Measurements from ENCODE around the gene DDX10. TPM values are rescaled to one million over a fixed set of nuclear protein-coding genes. Genes with fewer than 3 reads are reported as not detected.

Gene DDX10
- total RNA-seq, 2 experiments from 2014 or later = 36.6 to 43.0 TPM

- H3K27me3 Mint-ChIP-seq (ENCODE audit: low read depth) = no peaks in the 10 kb centered on the region
- intact Hi-C loops (cut with micrococcal nuclease) = no loop called here
- no peak for DNase-seq
- no peaks in the 10 kb centered on the region for H3K4me1 Mint-ChIP-seq (ENCODE audit: low read depth)
- no peaks in the 10 kb centered on the region for H3K9me3 Mint-ChIP-seq
- H3K36me3 Mint-ChIP-seq (ENCODE audit: low read depth) = peaks cover 10% of the 10 kb centered on the region
- no peak overlapping the region for H3K4me3 Mint-ChIP-seq
- CTCF ChIA-PET = no interaction called here
- H3K27ac Mint-ChIP-seq = no peak overlapping the region
Observed at GRCh38 chr11:108906826-108907225, 242.0 kb downstream of the DDX10 start.

DNA sequence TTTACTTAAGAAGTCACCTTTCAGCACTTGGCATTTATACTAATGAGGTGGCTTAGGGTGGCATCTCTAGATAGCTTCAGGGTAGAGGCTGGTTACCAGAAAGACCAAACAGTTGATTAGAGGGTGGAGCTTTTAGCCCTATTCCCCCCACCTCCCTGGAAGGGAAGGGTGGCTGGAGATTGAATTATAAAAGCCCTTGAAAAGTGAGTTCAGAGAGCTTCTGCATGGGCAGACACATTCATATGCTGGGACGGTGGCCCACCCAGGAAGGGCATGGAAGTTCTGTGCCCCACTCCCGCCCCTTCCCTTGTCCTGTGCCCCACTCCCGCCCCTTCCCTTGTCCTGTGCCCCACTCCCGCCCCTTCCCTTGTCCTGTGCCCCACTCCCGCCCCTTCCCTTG is 244.2 kb downstream of the DDX10 start:
- CTCF ChIA-PET = no interaction called here
- H3K27me3 Mint-ChIP-seq (ENCODE audit: low read depth) = no peaks in the 10 kb centered on the region

GRCh38 chr11:108909921-108910320 is 245.1 kb downstream of the DDX10 start:
- Mint-ChIP-seq H3K9me3 (no peaks in the 10 kb centered on the region), H3K36me3 (ENCODE audit: low read depth) (peaks cover 4% of the 10 kb centered on the region), H3K27ac (no peak overlapping the region), H3K27me3 (ENCODE audit: low read depth) (no peaks in the 10 kb centered on the region), H3K4me3 (no peak overlapping the region), H3K4me1 (ENCODE audit: low read depth) (peaks cover 2% of the 10 kb centered on the region)
- CTCF ChIA-PET = no interaction called here
- intact Hi-C loops (cut with micrococcal nuclease) = no loop called here
- no peak for DNase-seq

More for the DNA sequence above, 244.2 kb downstream of the DDX10 start:
- intact Hi-C loops (cut with micrococcal nuclease) = no loop called here
- Mint-ChIP-seq H3K36me3 (ENCODE audit: low read depth) (peaks cover 7% of the 10 kb centered on the region), H3K4me3 (no peak overlapping the region), H3K4me1 (ENCODE audit: low read depth) (no peaks in the 10 kb centered on the region), H3K9me3 (no peaks in the 10 kb centered on the region), H3K27ac (no peak overlapping the region)
- no peak for DNase-seq

DNA sequence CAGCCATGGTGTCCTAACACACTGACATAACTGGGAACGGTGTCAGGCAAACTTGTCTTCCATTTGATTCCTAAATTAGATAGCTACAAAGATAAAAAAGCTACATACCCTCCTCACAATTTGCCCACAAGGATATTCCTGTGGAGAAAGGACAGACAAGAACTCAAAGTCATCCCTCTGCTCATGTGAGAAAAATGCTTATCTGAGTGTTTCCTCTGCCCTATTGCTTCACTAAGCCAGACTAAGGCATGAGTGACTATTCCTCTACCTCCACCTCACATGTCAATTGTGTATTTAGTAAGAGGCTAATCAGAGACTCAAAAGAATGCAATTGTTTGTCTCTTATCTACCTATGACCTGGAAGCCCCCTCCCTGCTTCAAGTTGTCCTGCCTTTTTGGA is 247.7 kb downstream of the DDX10 start:
- no peaks in the 10 kb centered on the region for H3K27me3 Mint-ChIP-seq (ENCODE audit: low read depth)
- H3K9me3 Mint-ChIP-seq = no peaks in the 10 kb centered on the region
- peaks cover 10% of the 10 kb centered on the region for H3K4me1 Mint-ChIP-seq (ENCODE audit: low read depth)
- no peak for DNase-seq
- H3K27ac Mint-ChIP-seq = no peak overlapping the region
- CTCF ChIA-PET = no interaction called here
- peaks cover 10% of the 10 kb centered on the region for H3K36me3 Mint-ChIP-seq (ENCODE audit: low read depth)
- H3K4me3 Mint-ChIP-seq = no peak overlapping the region
- intact Hi-C loops (cut with micrococcal nuclease) = no loop called here

DNA sequence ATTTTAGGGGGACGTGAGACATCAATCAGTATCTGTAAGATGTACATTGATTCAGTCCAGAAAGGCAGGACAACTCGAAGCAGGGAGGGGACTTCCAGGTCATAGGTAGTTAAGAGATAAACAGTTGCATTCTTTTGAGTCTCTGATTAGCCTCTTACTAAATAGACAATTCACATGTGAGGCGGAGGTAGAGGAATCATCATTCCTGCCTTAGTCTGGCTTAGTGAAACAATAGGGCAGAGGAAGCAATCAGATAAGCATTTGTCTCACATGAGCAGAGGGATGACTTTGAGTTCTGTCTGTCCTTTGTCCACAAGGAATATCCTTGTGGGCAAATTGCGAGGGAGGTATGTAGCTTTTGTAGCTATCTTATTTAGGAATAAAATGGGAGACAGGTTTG is 248.3 kb downstream of the DDX10 start:
- CTCF ChIA-PET = no interaction called here
- H3K36me3 Mint-ChIP-seq (ENCODE audit: low read depth) = peaks cover 13% of the 10 kb centered on the region
- no peak for DNase-seq
- no peaks in the 10 kb centered on the region for H3K9me3 Mint-ChIP-seq
- no peak overlapping the region for H3K4me3 Mint-ChIP-seq
- H3K4me1 Mint-ChIP-seq (ENCODE audit: low read depth) = peaks cover 10% of the 10 kb centered on the region
- no peaks in the 10 kb centered on the region for H3K27me3 Mint-ChIP-seq (ENCODE audit: low read depth)
- no peak overlapping the region for H3K27ac Mint-ChIP-seq
- intact Hi-C loops (cut with micrococcal nuclease) = no loop called here

DNA sequence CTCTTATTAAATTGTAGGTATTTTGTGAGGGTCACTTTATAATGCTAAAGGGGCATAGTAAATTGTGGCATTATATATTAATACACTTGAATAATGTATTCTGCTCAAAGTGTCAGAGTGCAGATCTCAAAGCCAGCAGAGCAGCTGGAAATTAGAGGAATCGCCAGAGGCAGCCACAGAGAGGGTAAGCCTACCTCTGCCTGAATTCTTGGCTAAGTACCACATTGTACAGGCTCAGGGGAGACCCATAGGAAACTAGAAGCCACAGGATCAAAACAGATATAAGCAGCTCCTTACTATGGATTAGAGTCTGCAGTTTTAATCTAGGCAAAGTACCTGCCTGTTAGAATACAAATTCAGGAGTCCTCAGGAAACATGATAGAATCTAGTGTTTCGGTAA is 249.3 kb downstream of the DDX10 start:
- peaks cover 16% of the 10 kb centered on the region for H3K36me3 Mint-ChIP-seq (ENCODE audit: low read depth)
- CTCF ChIA-PET = interaction anchor here (0.7 kb wide), 1 partner anchor 530 kb away, joined by 3 read pairs; no protein-coding TSS in a partner anchor
- H3K27me3 Mint-ChIP-seq (ENCODE audit: low read depth) = no peaks in the 10 kb centered on the region
- no peaks in the 10 kb centered on the region for H3K9me3 Mint-ChIP-seq
- DNase-seq = no peak
- peaks cover 10% of the 10 kb centered on the region for H3K4me1 Mint-ChIP-seq (ENCODE audit: low read depth)
- no peak overlapping the region for H3K4me3 Mint-ChIP-seq
- no peak overlapping the region for H3K27ac Mint-ChIP-seq
- intact Hi-C loops (cut with micrococcal nuclease) = no loop called here

DNA sequence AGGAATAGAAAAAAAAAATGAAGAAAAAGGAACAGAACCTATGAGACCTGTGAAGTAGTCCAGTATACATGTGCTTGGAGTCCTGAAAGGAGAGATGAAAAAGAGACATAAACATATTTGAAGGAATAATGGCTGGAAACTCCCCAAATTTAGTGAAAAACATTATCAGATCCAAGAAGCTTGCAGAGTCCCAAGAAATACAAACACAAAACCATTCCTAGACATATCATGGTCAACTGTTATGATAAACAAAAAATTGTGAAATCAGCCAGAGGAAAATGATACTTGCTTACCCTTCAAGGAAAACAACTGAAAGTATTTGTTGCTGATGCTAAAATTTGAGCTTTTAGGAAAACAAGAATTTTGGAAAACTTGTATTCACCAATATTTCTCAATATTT is 250.1 kb downstream of the DDX10 start:
- H3K9me3 Mint-ChIP-seq = no peaks in the 10 kb centered on the region
- H3K27ac Mint-ChIP-seq = no peak overlapping the region
- no peak for DNase-seq
- intact Hi-C loops (cut with micrococcal nuclease) = no loop called here
- H3K4me3 Mint-ChIP-seq = no peak overlapping the region
- no peaks in the 10 kb centered on the region for H3K27me3 Mint-ChIP-seq (ENCODE audit: low read depth)
- H3K36me3 Mint-ChIP-seq (ENCODE audit: low read depth) = peaks cover 22% of the 10 kb centered on the region
- H3K4me1 Mint-ChIP-seq (ENCODE audit: low read depth) = peaks cover 10% of the 10 kb centered on the region
- CTCF ChIA-PET = interaction anchor here (0.7 kb wide), 2 partner anchors 68 to 529 kb away, joined by 3 to 6 read pairs; no protein-coding TSS in a partner anchor

GRCh38 chr11:108915666-108916065 is 250.8 kb downstream of the DDX10 start:
- peaks cover 10% of the 10 kb centered on the region for H3K4me1 Mint-ChIP-seq (ENCODE audit: low read depth)

DNA sequence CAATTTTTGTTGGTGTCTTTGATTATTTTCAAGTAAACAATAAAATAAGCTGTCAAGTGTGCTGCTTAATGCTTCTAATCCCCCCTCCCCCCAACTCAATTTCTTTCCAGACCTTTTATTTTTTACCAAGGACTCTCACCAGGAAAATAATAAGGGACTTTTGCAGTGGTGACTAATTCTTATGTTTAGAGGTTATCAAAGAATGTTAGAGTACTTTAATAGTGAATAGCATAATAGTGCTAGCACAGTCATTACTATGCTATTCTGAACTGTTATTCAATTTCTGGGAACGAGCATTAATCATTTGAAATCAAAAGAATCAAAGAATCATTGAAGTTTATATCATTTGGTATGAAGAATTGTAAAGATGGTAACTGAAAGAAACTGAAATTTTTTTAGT is 251.4 kb downstream of the DDX10 start:
- H3K36me3 Mint-ChIP-seq (ENCODE audit: low read depth) = peaks cover 25% of the 10 kb centered on the region
- H3K4me3 Mint-ChIP-seq = no peak overlapping the region
- intact Hi-C loops (cut with micrococcal nuclease) = no loop called here
- no peak overlapping the region for H3K27ac Mint-ChIP-seq
- H3K27me3 Mint-ChIP-seq (ENCODE audit: low read depth) = no peaks in the 10 kb centered on the region
- peaks cover 10% of the 10 kb centered on the region for H3K4me1 Mint-ChIP-seq (ENCODE audit: low read depth)
- CTCF ChIA-PET = interaction anchor here (0.6 kb wide), 1 partner anchor 153 kb away, joined by 3 read pairs; no protein-coding TSS in a partner anchor
- DNase-seq = no peak
- H3K9me3 Mint-ChIP-seq = no peaks in the 10 kb centered on the region

More at GRCh38 chr11:108915666-108916065, 250.8 kb downstream of the DDX10 start:
- DNase-seq = no peak
- CTCF ChIA-PET = interaction anchor here (0.6 kb wide), 1 partner anchor 152 kb away, joined by 3 read pairs; no protein-coding TSS in a partner anchor
- no peak overlapping the region for H3K27ac Mint-ChIP-seq
- H3K9me3 Mint-ChIP-seq = no peaks in the 10 kb centered on the region
- H3K27me3 Mint-ChIP-seq (ENCODE audit: low read depth) = no peaks in the 10 kb centered on the region
- no peak overlapping the region for H3K4me3 Mint-ChIP-seq
- H3K36me3 Mint-ChIP-seq (ENCODE audit: low read depth) = peaks cover 25% of the 10 kb centered on the region
- intact Hi-C loops (cut with micrococcal nuclease) = no loop called here

- no peaks in the 10 kb centered on the region for H3K9me3 Mint-ChIP-seq
- H3K4me1 Mint-ChIP-seq (ENCODE audit: low read depth) = peaks cover 10% of the 10 kb centered on the region
- H3K4me3 Mint-ChIP-seq = no peak overlapping the region
- intact Hi-C loops (cut with micrococcal nuclease) = no loop called here
- H3K27me3 Mint-ChIP-seq (ENCODE audit: low read depth) = no peaks in the 10 kb centered on the region
- CTCF ChIA-PET = no interaction called here
- no peak overlapping the region for H3K27ac Mint-ChIP-seq
- peaks cover 26% of the 10 kb centered on the region for H3K36me3 Mint-ChIP-seq (ENCODE audit: low read depth)
- DNase-seq = no peak
Observed at GRCh38 chr11:108916935-108917334, 252.1 kb downstream of the DDX10 start.

- no peak overlapping the region for H3K4me3 Mint-ChIP-seq
- H3K27me3 Mint-ChIP-seq (ENCODE audit: low read depth) = no peaks in the 10 kb centered on the region
- intact Hi-C loops (cut with micrococcal nuclease) = no loop called here
- CTCF ChIA-PET = interaction anchor here (0.9 kb wide), 1 partner anchor 203 kb away, joined by 3 read pairs; no protein-coding TSS in a partner anchor
- DNase-seq = no peak
- peaks cover 31% of the 10 kb centered on the region for H3K36me3 Mint-ChIP-seq (ENCODE audit: low read depth)
- H3K9me3 Mint-ChIP-seq = no peaks in the 10 kb centered on the region
- H3K27ac Mint-ChIP-seq = no peak overlapping the region
- no peaks in the 10 kb centered on the region for H3K4me1 Mint-ChIP-seq (ENCODE audit: low read depth)
Observed at GRCh38 chr11:108921211-108921610, 256.3 kb downstream of the DDX10 start.

- H3K4me3 Mint-ChIP-seq = no peak overlapping the region
- H3K9me3 Mint-ChIP-seq = no peaks in the 10 kb centered on the region
- CTCF ChIA-PET = no interaction called here
- no peak for DNase-seq
- H3K4me1 Mint-ChIP-seq (ENCODE audit: low read depth) = no peaks in the 10 kb centered on the region
- H3K27me3 Mint-ChIP-seq (ENCODE audit: low read depth) = no peaks in the 10 kb centered on the region
- intact Hi-C loops (cut with micrococcal nuclease) = no loop called here
- peaks cover 29% of the 10 kb centered on the region for H3K36me3 Mint-ChIP-seq (ENCODE audit: low read depth)
- no peak overlapping the region for H3K27ac Mint-ChIP-seq
Observed at GRCh38 chr11:108922241-108922640, 257.4 kb downstream of the DDX10 start.

DNA sequence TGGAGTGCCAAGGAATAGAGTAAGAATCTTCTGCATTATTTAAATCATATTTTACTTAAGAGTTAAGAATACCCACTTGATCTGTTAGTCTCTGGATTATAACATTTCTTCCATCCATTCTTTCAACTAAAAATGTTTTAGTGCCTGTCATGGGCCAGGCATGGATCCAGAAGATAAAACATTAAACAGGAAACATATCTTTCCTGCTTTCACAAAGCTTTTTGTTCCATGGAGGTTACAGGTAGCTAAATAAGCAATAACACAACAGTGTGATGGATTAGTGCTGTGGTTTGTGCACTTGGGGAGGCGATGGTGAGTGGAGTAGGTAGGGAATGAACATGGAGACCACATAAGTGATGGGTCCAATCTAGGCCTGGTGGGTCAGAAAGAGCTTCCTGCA is 258.5 kb downstream of the DDX10 start:
- Mint-ChIP-seq H3K27me3 (ENCODE audit: low read depth) (no peaks in the 10 kb centered on the region), H3K27ac (no peak overlapping the region), H3K4me3 (no peak overlapping the region), H3K4me1 (ENCODE audit: low read depth) (no peaks in the 10 kb centered on the region), H3K9me3 (no peaks in the 10 kb centered on the region), H3K36me3 (ENCODE audit: low read depth) (peaks cover 25% of the 10 kb centered on the region)
- intact Hi-C loops (cut with micrococcal nuclease) = no loop called here
- no peak for DNase-seq
- CTCF ChIA-PET = no interaction called here
